Peyer's patch (tissue), 4 donors: Measurements from ENCODE around the gene TPSG1.

Experiments
- CTCF ChIP-seq, 6 experiments: fragments of 450-650 bp in 4 of 6; fragments of 200-600 bp in 2 of 6; sonication (generic) in 1 of 6; IDR thresholded peaks; one replicate each; pipeline ENCODE4 v1.5.1; 2017 to 2019; ENCODE audit warnings: antibody characterized with exemption in 6 of 6, mild to moderate bottlenecking in 3 of 6, moderate library complexity in 1 of 6
- POLR2A ChIP-seq, 2 donors: fragments of 450-650 bp; IDR thresholded peaks; one replicate each; pipeline ENCODE4 v1.5.1; 2017; ENCODE audit warnings: antibody characterized with exemption in 2 of 2, mild to moderate bottlenecking in 2 of 2, moderate library complexity in 2 of 2

GRCh38 chr16:1206326-1206725 lies 18.7 kb downstream of the TPSG1 start:
- no peak for TF ChIP-seq CTCF (IDR thresholded peaks at IDR 0.05)
- TF ChIP-seq POLR2A (IDR thresholded peaks at IDR 0.05): no peak
